ENCODE measurements around the gene NPY5R. TPM values are rescaled to one million over a fixed set of nuclear protein-coding genes. Genes with fewer than 3 reads are reported as not detected.

NPY5R gene
- total and polyA plus RNA-seq, 2 of the 13 experiments (the other 11 are each of a cell fraction or from before 2014, with no cell fraction given): not detected

GRCh38 chr4:163391756-163392155, 48.1 kb downstream of the NPY5R start (continued):
- TF ChIP-seq ZNF512 (CRISPR knock-in tag; IDR thresholded peaks at IDR 0.05): no peak

GRCh38 chr4:163392328-163392727, 48.6 kb downstream of the NPY5R start:
- H2AFZ ChIP-seq (ENCODE audit: low read length): no peak overlapping the region
- 63% methylated on average over 4 of the region's 4 CpGs for WGBS (ENCODE audit: low lambda C conversion rate)
- no peak overlapping the region for H3K4me2 ChIP-seq (ENCODE audit: low read depth, low read length)
- ChIA-PET CTCF (ENCODE audit: low intra/inter-chr PET ratio, low total read pairs) (no interaction called here), POLR2A (no interaction called here)
- H3K27ac ChIP-seq (ENCODE audit: extremely low read length, insufficient read depth, low read length): no peak overlapping the region
- ATAC-seq (no peak), FAIRE-seq (no peak), DNase-seq (ENCODE audit: low spot score) (no peak)
- no peak overlapping the region for H3K9ac ChIP-seq (ENCODE audit: insufficient read depth, low read depth, low read length)
- no peak overlapping the region for H3K4me3 ChIP-seq (replicated peaks in 1 of 3; ENCODE audit: insufficient read depth in 1 of 3, low read depth in 2 of 3, low read length in 3 of 3)
- H3K79me2 ChIP-seq (ENCODE audit: insufficient read depth, low read length): no peaks in the 10 kb centered on the region
- H3K36me3 ChIP-seq (replicated peaks in 1 of 2; ENCODE audit: control insufficient read depth in 1 of 2, insufficient read depth in 2 of 2, low read length in 2 of 2): no peaks in the 10 kb centered on the region
- BruUV-seq (replicated peaks): no TSS peak
- no peaks in the 10 kb centered on the region for H4K20me1 ChIP-seq (ENCODE audit: insufficient read depth, low read length)
- H3K4me1 ChIP-seq (ENCODE audit: insufficient read depth, low read length): no peaks in the 10 kb centered on the region
- in situ Hi-C loops (cut with HindIII; ENCODE audit: extremely low pct_ligation_motif_present, low pct_unique_long_range_greater_than_20kb): no loop called here
- intact Hi-C loops (cut with micrococcal nuclease; ENCODE audit: unreplicated experiment): no loop called here
- H3K27me3 ChIP-seq (ENCODE audit: control insufficient read depth in 1 of 2, insufficient read depth in 2 of 2, low read length in 2 of 2): no peaks in the 10 kb centered on the region
- H3K9me3 ChIP-seq (ENCODE audit: low read length): no peaks in the 10 kb centered on the region
- TF ChIP-seq NONO (IDR thresholded peaks at IDR 0.05): no peak
- TF ChIP-seq NONO (CRISPR knock-in tag; conservative IDR thresholded peaks at IDR 0.05): no peak
- TF ChIP-seq FOSL2 (CRISPR knock-in tag; IDR thresholded peaks at IDR 0.05): no peak
- no peak for TF ChIP-seq MXD3 (CRISPR knock-in tag; IDR thresholded peaks at IDR 0.05)
- TF ChIP-seq, protein P1, sequence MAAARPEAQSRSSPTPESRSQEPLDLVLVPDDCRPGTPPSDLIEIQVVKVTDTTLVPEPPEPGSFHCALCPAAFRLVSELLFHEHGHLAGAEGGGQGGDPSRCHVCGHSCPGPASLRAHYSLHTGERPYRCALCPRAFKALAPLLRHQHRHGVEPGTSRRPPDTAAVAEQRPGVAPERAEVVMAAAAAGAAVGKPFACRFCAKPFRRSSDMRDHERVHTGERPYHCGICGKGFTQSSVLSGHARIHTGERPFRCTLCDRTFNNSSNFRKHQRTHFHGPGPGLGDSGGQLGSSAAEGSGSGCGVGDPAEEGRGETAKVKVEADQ (CRISPR knock-in tag; IDR thresholded peaks at IDR 0.05; ENCODE audit: borderline replicate concordance): no peak
- no peak for TF ChIP-seq ZNF3 (CRISPR knock-in tag; IDR thresholded peaks at IDR 0.05)
- TF ChIP-seq KAT8 (CRISPR knock-in tag; IDR thresholded peaks at IDR 0.05): no peak
- no peak for TF ChIP-seq SOX13 (IDR thresholded peaks at IDR 0.05)
- no peak for TF ChIP-seq SOX13 (CRISPR knock-in tag; conservative IDR thresholded peaks at IDR 0.05 in 1 of 2, IDR thresholded peaks at IDR 0.05 in 1 of 2)
- no peak for TF ChIP-seq ZNF607 (CRISPR knock-in tag; IDR thresholded peaks at IDR 0.05; ENCODE audit: borderline replicate concordance)
- no peak for TF ChIP-seq ZNF256 (CRISPR knock-in tag; conservative IDR thresholded peaks at IDR 0.05)
- TF ChIP-seq, protein P2, sequence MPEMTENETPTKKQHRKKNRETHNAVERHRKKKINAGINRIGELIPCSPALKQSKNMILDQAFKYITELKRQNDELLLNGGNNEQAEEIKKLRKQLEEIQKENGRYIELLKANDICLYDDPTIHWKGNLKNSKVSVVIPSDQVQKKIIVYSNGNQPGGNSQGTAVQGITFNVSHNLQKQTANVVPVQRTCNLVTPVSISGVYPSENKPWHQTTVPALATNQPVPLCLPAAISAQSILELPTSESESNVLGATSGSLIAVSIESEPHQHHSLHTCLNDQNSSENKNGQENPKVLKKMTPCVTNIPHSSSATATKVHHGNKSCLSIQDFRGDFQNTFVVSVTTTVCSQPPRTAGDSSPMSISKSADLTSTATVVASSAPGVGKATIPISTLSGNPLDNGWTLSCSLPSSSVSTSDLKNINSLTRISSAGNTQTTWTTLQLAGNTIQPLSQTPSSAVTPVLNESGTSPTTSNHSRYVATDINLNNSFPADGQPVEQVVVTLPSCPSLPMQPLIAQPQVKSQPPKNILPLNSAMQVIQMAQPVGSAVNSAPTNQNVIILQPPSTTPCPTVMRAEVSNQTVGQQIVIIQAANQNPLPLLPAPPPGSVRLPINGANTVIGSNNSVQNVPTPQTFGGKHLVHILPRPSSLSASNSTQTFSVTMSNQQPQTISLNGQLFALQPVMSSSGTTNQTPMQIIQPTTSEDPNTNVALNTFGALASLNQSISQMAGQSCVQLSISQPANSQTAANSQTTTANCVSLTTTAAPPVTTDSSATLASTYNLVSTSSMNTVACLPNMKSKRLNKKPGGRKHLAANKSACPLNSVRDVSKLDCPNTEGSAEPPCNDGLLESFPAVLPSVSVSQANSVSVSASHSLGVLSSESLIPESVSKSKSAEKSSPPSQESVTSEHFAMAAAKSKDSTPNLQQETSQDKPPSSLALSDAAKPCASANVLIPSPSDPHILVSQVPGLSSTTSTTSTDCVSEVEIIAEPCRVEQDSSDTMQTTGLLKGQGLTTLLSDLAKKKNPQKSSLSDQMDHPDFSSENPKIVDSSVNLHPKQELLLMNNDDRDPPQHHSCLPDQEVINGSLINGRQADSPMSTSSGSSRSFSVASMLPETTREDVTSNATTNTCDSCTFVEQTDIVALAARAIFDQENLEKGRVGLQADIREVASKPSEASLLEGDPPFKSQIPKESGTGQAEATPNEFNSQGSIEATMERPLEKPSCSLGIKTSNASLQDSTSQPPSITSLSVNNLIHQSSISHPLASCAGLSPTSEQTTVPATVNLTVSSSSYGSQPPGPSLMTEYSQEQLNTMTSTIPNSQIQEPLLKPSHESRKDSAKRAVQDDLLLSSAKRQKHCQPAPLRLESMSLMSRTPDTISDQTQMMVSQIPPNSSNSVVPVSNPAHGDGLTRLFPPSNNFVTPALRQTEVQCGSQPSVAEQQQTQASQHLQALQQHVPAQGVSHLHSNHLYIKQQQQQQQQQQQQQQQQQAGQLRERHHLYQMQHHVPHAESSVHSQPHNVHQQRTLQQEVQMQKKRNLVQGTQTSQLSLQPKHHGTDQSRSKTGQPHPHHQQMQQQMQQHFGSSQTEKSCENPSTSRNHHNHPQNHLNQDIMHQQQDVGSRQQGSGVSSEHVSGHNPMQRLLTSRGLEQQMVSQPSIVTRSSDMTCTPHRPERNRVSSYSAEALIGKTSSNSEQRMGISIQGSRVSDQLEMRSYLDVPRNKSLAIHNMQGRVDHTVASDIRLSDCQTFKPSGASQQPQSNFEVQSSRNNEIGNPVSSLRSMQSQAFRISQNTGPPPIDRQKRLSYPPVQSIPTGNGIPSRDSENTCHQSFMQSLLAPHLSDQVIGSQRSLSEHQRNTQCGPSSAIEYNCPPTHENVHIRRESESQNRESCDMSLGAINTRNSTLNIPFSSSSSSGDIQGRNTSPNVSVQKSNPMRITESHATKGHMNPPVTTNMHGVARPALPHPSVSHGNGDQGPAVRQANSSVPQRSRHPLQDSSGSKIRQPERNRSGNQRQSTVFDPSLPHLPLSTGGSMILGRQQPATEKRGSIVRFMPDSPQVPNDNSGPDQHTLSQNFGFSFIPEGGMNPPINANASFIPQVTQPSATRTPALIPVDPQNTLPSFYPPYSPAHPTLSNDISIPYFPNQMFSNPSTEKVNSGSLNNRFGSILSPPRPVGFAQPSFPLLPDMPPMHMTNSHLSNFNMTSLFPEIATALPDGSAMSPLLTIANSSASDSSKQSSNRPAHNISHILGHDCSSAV (CRISPR knock-in tag; IDR thresholded peaks at IDR 0.05; ENCODE audit: borderline replicate concordance): no peak
- TF ChIP-seq HOXA9 (CRISPR knock-in tag; IDR thresholded peaks at IDR 0.05; ENCODE audit: borderline replicate concordance): no peak
